HepG2 (cell line): ENCODE results near the gene ZFAND3. TPM values are rescaled to one million over a fixed set of nuclear protein-coding genes. Genes with fewer than 3 reads are reported as not detected.
A peak's percentile ranks its signal among the peaks of the same experiment; 100 is the strongest.

Experiments used
- ATAC-seq: fragments of 200-7000 bp; cut with Tn5 transposase; 3 replicates; pipeline ENCODE4 v1.9.1; 2020; ENCODE audit warnings: mild to moderate bottlenecking, moderate library complexity
- BruUV-seq: library from RNA; stranded (reverse); fragments of 400-500 nt; replicated peaks from 2 replicates; lab custom pipeline; 2021; lab: Mats Ljungman, UMichigan
- CTCF ChIA-PET: fragments of 300-600 bp; formaldehyde crosslinking; extraction: SDS; loops from one replicate; lab custom pipeline; 2021; ENCODE audit warnings: low total read pairs, inconsistent platforms, low intra/inter-chr PET ratio; lab: Yijun Ruan, JAX
- POLR2A ChIA-PET: fragments of 350-600 bp; sonication (Branson Sonifier 250); formaldehyde crosslinking; loops from one replicate; lab custom pipeline; 2020; ENCODE audit warnings: antibody characterized with exemption, inconsistent platforms; lab: Yijun Ruan, JAX
- DNase-seq: peaks from one replicate; pipeline ENCODE4 v3.0.0-alpha.2; 2015; ENCODE audit warnings: low spot score
- FAIRE-seq: peaks from 3 replicates; lab custom pipeline; 2011; peaks lifted over from hg19 to GRCh38; lab: Jason Lieb, UNC
- H2AFZ ChIP-seq: one replicate; pipeline ENCODE4 v1.6.1; 2011; ENCODE audit warnings: low read length, inconsistent platforms
- H3K27ac ChIP-seq: fragments of 300-600 bp; 3 replicates; pipeline ENCODE4 v1.8.0; 2011; ENCODE audit warnings: mixed run types, mild to moderate bottlenecking, mixed read lengths, low read length, inconsistent platforms; ENCODE audit not compliant: insufficient read depth; ENCODE audit errors: extremely low read length
- H3K27me3 ChIP-seq, 2 experiments: fragments of 200-600 bp in 1 of 2; 2 replicates in 1 of 2; 3 replicates in 1 of 2; pipeline versions ENCODE4 v1.6.0 to v1.8.0; 2011; ENCODE audit warnings: low read length in 2 of 2, mild to moderate bottlenecking in 2 of 2, moderate library complexity in 2 of 2, inconsistent platforms in 1 of 2; ENCODE audit not compliant: insufficient read depth in 2 of 2, control insufficient read depth in 1 of 2
- H3K36me3 ChIP-seq, 2 experiments: fragments of 200-600 bp in 1 of 2; replicated peaks in 1 of 2; 2 replicates in 1 of 2; 3 replicates in 1 of 2; pipeline versions ENCODE4 v1.5.1 to v1.8.0; 2011; ENCODE audit warnings: low read length in 2 of 2, inconsistent platforms in 1 of 2; ENCODE audit not compliant: insufficient read depth in 2 of 2, control insufficient read depth in 1 of 2
- H3K4me1 ChIP-seq: 2 replicates; pipeline ENCODE4 v1.5.1; 2012; ENCODE audit warnings: low read length, inconsistent platforms; ENCODE audit not compliant: insufficient read depth
- H3K4me2 ChIP-seq: 2 replicates; pipeline ENCODE4 v1.6.0; 2011; ENCODE audit warnings: low read depth, low read length, inconsistent platforms
- H3K4me3 ChIP-seq, 3 experiments: fragments of 200-600 bp in 1 of 3; sonication (generic), shearing (Covaris generic) in 1 of 3; replicated peaks in 1 of 3; 2 replicates each; pipeline ENCODE4 v1.5.1; 2011 to 2016; ENCODE audit warnings: low read length in 3 of 3, inconsistent platforms in 2 of 3, low read depth in 2 of 3, mild to moderate bottlenecking in 2 of 3, control low read depth in 1 of 3, mixed read lengths in 1 of 3; ENCODE audit not compliant: insufficient read depth in 1 of 3
- H3K79me2 ChIP-seq: one replicate; pipeline ENCODE4 v1.6.1; 2011; ENCODE audit warnings: low read length, inconsistent platforms; ENCODE audit not compliant: insufficient read depth
- H3K9ac ChIP-seq: 2 replicates; pipeline ENCODE4 v1.6.0; 2011; ENCODE audit warnings: mild to moderate bottlenecking, low read depth, low read length, inconsistent platforms; ENCODE audit not compliant: insufficient read depth
- H3K9me3 ChIP-seq: 2 replicates; pipeline ENCODE4 v1.5.1; 2012; ENCODE audit warnings: mild to moderate bottlenecking, low read length
- H4K20me1 ChIP-seq: 2 replicates; pipeline ENCODE4 v1.6.0; 2011; ENCODE audit warnings: inconsistent platforms, mild to moderate bottlenecking, low read length, moderate library complexity; ENCODE audit not compliant: insufficient read depth
- ARID5B ChIP-seq: IDR thresholded peaks from 2 replicates; pipeline ENCODE4 v1.4.0; 2020; ENCODE audit warnings: mild to moderate bottlenecking, missing genetic modification reagents
- CEBPB ChIP-seq: IDR thresholded peaks from 2 replicates; pipeline ENCODE4 v1.6.1; 2011; ENCODE audit warnings: low read depth, low read length, improper control_type of control experiment, borderline replicate concordance
- CEBPG ChIP-seq: IDR thresholded peaks from 2 replicates; pipeline ENCODE4 v1.6.1; 2016
- FOXP1 ChIP-seq, 2 experiments: fragments of 450-650 bp in 1 of 2; IDR thresholded peaks; 2 replicates each; pipeline ENCODE4 v1.6.1; 2017 to 2018; ENCODE audit warnings: antibody characterized with exemption in 1 of 2
- NAIF1 ChIP-seq: sonication (generic); formaldehyde crosslinking; IDR thresholded peaks from 2 replicates; pipeline ENCODE4 v1.5.0; 2020; ENCODE audit warnings: mild to moderate bottlenecking, missing genetic modification reagents, borderline replicate concordance
- TGIF2 ChIP-seq: IDR thresholded peaks from 2 replicates; pipeline ENCODE4 v1.6.1; 2016; ENCODE audit warnings: control low read depth, missing compliant biosample characterization
- ZNF30 ChIP-seq: sonication (generic); formaldehyde crosslinking; IDR thresholded peaks from 2 replicates; pipeline ENCODE4 v1.5.0; 2020; ENCODE audit warnings: mild to moderate bottlenecking, missing genetic modification reagents
- ZNF350 ChIP-seq: sonication (generic); formaldehyde crosslinking; IDR thresholded peaks from 2 replicates; pipeline ENCODE4 v1.4.0; 2020; ENCODE audit warnings: mild to moderate bottlenecking, low read depth, missing genetic modification reagents, borderline replicate concordance
- WGBS: methylation state at CpG from one replicate; pipeline ENCODE4 v1.1.6; 2017; ENCODE audit warnings: low lambda C conversion rate; 5-methylcytosine and 5-hydroxymethylcytosine counted together
- in situ Hi-C: cut with HindIII; loops from 2 replicates; pipeline ENCODE4 v1.10.0; 2017; ENCODE audit warnings: low pct_unique_long_range_greater_than_20kb; ENCODE audit not compliant: extremely low pct_ligation_motif_present
- intact Hi-C: fragments of 100-400 bp; cut with micrococcal nuclease; formaldehyde crosslinking; loops from one replicate; pipeline ENCODE4 v1.10.0; 2022; ENCODE audit not compliant: unreplicated experiment
- polyA plus RNA-seq, 8 experiments: library from polyadenylated mRNA; depleted of rRNA in 3 of 8; stranded (reverse) in 7 of 8; unstranded in 1 of 8; fragments of >200 nt; fragmentation: Illumina TruSeq in 4 of 8; extraction: Trizol in 4 of 8; gene quantifications; 2 replicates each; pipeline versions ENCODE4 v1.2.1 to v1.2.3, GENCODE V29; 2011 to 2016; ENCODE audit warnings: low read depth in 4 of 8, missing spikeins in 1 of 8, mixed read lengths in 1 of 8; ENCODE audit not compliant: insufficient read depth in 1 of 8
- total RNA-seq, 5 experiments: library from RNA; depleted of rRNA; stranded (reverse); fragments of >200 nt; fragmentation: Illumina TruSeq; extraction: Trizol; gene quantifications; 2 replicates each; pipeline ENCODE4 v1.2.3, GENCODE V29; 2016; ENCODE audit warnings: low read depth in 1 of 5

The ZFAND3 gene
- total and polyA plus RNA-seq, 2 of the 13 experiments (the other 11 are each of a cell fraction or from before 2014, with no cell fraction given), result 16.4 to 17.1 TPM

- TF ChIP-seq TGIF2, result no peak
- TF ChIP-seq, all 625 proteins: peak for 0
- Histone ChIP-seq H3K27me3 (no peaks in the 10 kb centered on the region), H3K4me1 (peaks cover 62% of the 10 kb centered on the region), H3K79me2 (peaks cover 2% of the 10 kb centered on the region), H2AFZ (no peak overlapping the region), H4K20me1 (no peaks in the 10 kb centered on the region), H3K4me3 (no peak overlapping the region), H3K36me3 (no peaks in the 10 kb centered on the region), H3K27ac (no peak overlapping the region), H3K9ac (no peak overlapping the region), H3K9me3 (no peaks in the 10 kb centered on the region), H3K4me2 (no peak overlapping the region)
- ATAC-seq (no peak), DNase-seq (no peak), FAIRE-seq (no peak)
- CTCF ChIA-PET, result no interaction called here
- POLR2A ChIA-PET, result no interaction called here
- no TSS peak for BruUV-seq
- 86% methylated on average over 2 of the region's 2 CpGs for WGBS
- intact Hi-C loops, result no loop called here
- in situ Hi-C loops, result no loop called here
Observed at GRCh38 chr6:38039502-38039901, 220.0 kb downstream of the ZFAND3 start.

GRCh38 chr6:38040254-38040653, 220.7 kb downstream of the ZFAND3 start:
- in situ Hi-C loops, result no loop called here
- Histone ChIP-seq H2AFZ (no peak overlapping the region), H3K4me2 (no peak overlapping the region), H3K79me2 (no peaks in the 10 kb centered on the region), H3K27ac (no peak overlapping the region), H3K36me3 (no peaks in the 10 kb centered on the region), H4K20me1 (no peaks in the 10 kb centered on the region), H3K27me3 (no peaks in the 10 kb centered on the region), H3K4me1 (peaks cover 62% of the 10 kb centered on the region), H3K9me3 (no peaks in the 10 kb centered on the region), H3K9ac (no peak overlapping the region), H3K4me3 (no peak overlapping the region)
- TF ChIP-seq FOXP1 (IDR thresholded peaks at IDR 0.05) (no peak), FOXP1 (CRISPR knock-in tag; IDR thresholded peaks at IDR 0.05) (peak; percentile 24; the same call in 1 of the 2 replicates), ZNF350 (CRISPR knock-in tag) (no peak), CEBPG (peak; percentile 38; the same call in 1 of the 2 replicates), NAIF1 (CRISPR knock-in tag) (no peak), CEBPB (peak; percentile 85; the same call in 1 of the 2 replicates), ZNF30 (no peak), ARID5B (0 out of 2 replicates have a peak, but pooled peaks have one; percentile 10)
- no peak for ATAC-seq
- BruUV-seq, result no TSS peak
- ChIA-PET CTCF (no interaction called here), POLR2A (no interaction called here)
- no peak for DNase-seq
- FAIRE-seq, result no peak
- intact Hi-C loops, result no loop called here
- 97% methylated on average over 1 of the region's 1 CpG for WGBS
